GM06990 (cell line): Measurements from ENCODE around the gene KSR1.

ENCODE experiments used
- DNase-seq: peaks from one replicate; pipeline ENCODE4 v3.0.0-alpha.2; 2011; ENCODE audit not compliant: insufficient read length; ENCODE audit errors: extremely low read depth
- H3K27me3 ChIP-seq: replicated peaks from 2 replicates; pipeline ENCODE4 v1.6.0; 2011; ENCODE audit warnings: low read length; ENCODE audit not compliant: control insufficient read depth, insufficient read depth
- H3K36me3 ChIP-seq: 2 replicates; pipeline ENCODE4 v1.5.1; 2011; ENCODE audit warnings: low read length; ENCODE audit not compliant: control insufficient read depth, insufficient read depth
- H3K4me3 ChIP-seq: replicated peaks from 2 replicates; pipeline ENCODE4 v1.5.1; 2011; ENCODE audit warnings: low read depth, mild to moderate bottlenecking, control low read depth, low read length
- CTCF ChIP-seq: IDR thresholded peaks from 2 replicates; pipeline ENCODE4 v1.5.1; 2011; ENCODE audit warnings: low read length, control low read depth, mild to moderate bottlenecking, inconsistent platforms; ENCODE audit not compliant: insufficient read depth, poor library complexity, severe bottlenecking

Gene KSR1

GRCh38 chr17:27571563-27572352 is 115.5 kb downstream of the KSR1 start:
- no peak for DNase-seq
- TF ChIP-seq CTCF: no peak
- Histone ChIP-seq H3K4me3 (no peak overlapping the region), H3K36me3 (peaks cover 1% of the 10 kb centered on the region; the same call in 1 of the 2 replicates), H3K27me3 (no peaks in the 10 kb centered on the region)

- Histone ChIP-seq H3K36me3 (peaks cover 3% of the 10 kb centered on the region), H3K27me3 (no peaks in the 10 kb centered on the region), H3K4me3 (no peak overlapping the region)
- no peak for DNase-seq
- no peak for TF ChIP-seq CTCF
Observed at GRCh38 chr17:27572665-27573064, 116.4 kb downstream of the KSR1 start.

- H3K36me3 ChIP-seq: peaks cover 3% of the 10 kb centered on the region
- no peak for DNase-seq
- H3K27me3 ChIP-seq: no peaks in the 10 kb centered on the region
- H3K4me3 ChIP-seq: no peak overlapping the region
- no peak for TF ChIP-seq CTCF
Observed at GRCh38 chr17:27573548-27573947, 117.3 kb downstream of the KSR1 start.

GRCh38 chr17:27573971-27574525 is 117.8 kb downstream of the KSR1 start:
- TF ChIP-seq CTCF: no peak
- no peak for DNase-seq
- no peak overlapping the region for H3K4me3 ChIP-seq
- H3K36me3 ChIP-seq: peaks cover 5% of the 10 kb centered on the region
- H3K27me3 ChIP-seq: no peaks in the 10 kb centered on the region

- no peak for DNase-seq
- no peak for TF ChIP-seq CTCF
- Histone ChIP-seq H3K27me3 (no peaks in the 10 kb centered on the region), H3K4me3 (no peak overlapping the region), H3K36me3 (peaks cover 7% of the 10 kb centered on the region)
Observed at GRCh38 chr17:27575096-27575911, 119.1 kb downstream of the KSR1 start.
